Measurements from ENCODE around the gene TMEFF2. TPM values are rescaled to one million over a fixed set of nuclear protein-coding genes. Genes with fewer than 3 reads are reported as not detected.

TMEFF2 gene
- total RNA-seq, 1 donor = under 0.01 TPM

GRCh38 chr2:192067631-192068030 is 127.1 kb downstream of the TMEFF2 start:
- no peaks in the 10 kb centered on the region for H3K9me3 ChIP-seq (ENCODE audit: low read depth, low read length)
- H3K27me3 ChIP-seq (ENCODE audit: insufficient read depth, low read length) = no peaks in the 10 kb centered on the region
- no peak overlapping the region for H2AFZ ChIP-seq (ENCODE audit: low read length)
- H3K36me3 ChIP-seq (ENCODE audit: insufficient read depth, low read length) = no peaks in the 10 kb centered on the region
- H4K20me1 ChIP-seq (ENCODE audit: insufficient read depth, low read length) = no peaks in the 10 kb centered on the region
- no peaks in the 10 kb centered on the region for H3K79me2 ChIP-seq (ENCODE audit: insufficient read depth, low read length)
- no peak for TF ChIP-seq CTCF (IDR thresholded peaks at IDR 0.05; ENCODE audit: extremely low read depth, low read depth, low read length)
- no peak overlapping the region for H3K4me2 ChIP-seq (ENCODE audit: insufficient read depth, low read length)
- H3K4me3 ChIP-seq (ENCODE audit: insufficient read depth, low read length) = no peak overlapping the region
- no peak overlapping the region for H3K27ac ChIP-seq (ENCODE audit: low read depth, low read length)
- H3K4me1 ChIP-seq (ENCODE audit: insufficient read depth, low read length) = no peaks in the 10 kb centered on the region
- DNase-seq (ENCODE audit: insufficient read length, low spot score, missing footprints) = no peak

GRCh38 chr2:192064459-192064858 is 130.3 kb downstream of the TMEFF2 start:
- no peaks in the 10 kb centered on the region for H3K27me3 ChIP-seq (ENCODE audit: insufficient read depth, low read length)
- no peaks in the 10 kb centered on the region for H3K9me3 ChIP-seq (ENCODE audit: low read depth, low read length)
- no peak for DNase-seq (ENCODE audit: insufficient read length, low spot score, missing footprints)
- H3K4me1 ChIP-seq (ENCODE audit: insufficient read depth, low read length) = no peaks in the 10 kb centered on the region
- no peak for TF ChIP-seq CTCF (IDR thresholded peaks at IDR 0.05; ENCODE audit: extremely low read depth, low read depth, low read length)
- H3K27ac ChIP-seq (ENCODE audit: low read depth, low read length) = no peak overlapping the region
- no peaks in the 10 kb centered on the region for H3K36me3 ChIP-seq (ENCODE audit: insufficient read depth, low read length)
- no peak overlapping the region for H2AFZ ChIP-seq (ENCODE audit: low read length)
- no peaks in the 10 kb centered on the region for H4K20me1 ChIP-seq (ENCODE audit: insufficient read depth, low read length)
- no peaks in the 10 kb centered on the region for H3K79me2 ChIP-seq (ENCODE audit: insufficient read depth, low read length)
- H3K4me3 ChIP-seq (ENCODE audit: insufficient read depth, low read length) = no peak overlapping the region
- no peak overlapping the region for H3K4me2 ChIP-seq (ENCODE audit: insufficient read depth, low read length)

GRCh38 chr2:192060161-192060560 is 134.6 kb downstream of the TMEFF2 start:
- H2AFZ ChIP-seq (ENCODE audit: low read length) = peak overlapping the region; percentile 44
- H3K36me3 ChIP-seq (ENCODE audit: insufficient read depth, low read length) = no peaks in the 10 kb centered on the region
- no peaks in the 10 kb centered on the region for H3K79me2 ChIP-seq (ENCODE audit: insufficient read depth, low read length)
- no peak overlapping the region for H3K4me3 ChIP-seq (ENCODE audit: insufficient read depth, low read length)
- no peak overlapping the region for H3K27ac ChIP-seq (ENCODE audit: low read depth, low read length)
- H4K20me1 ChIP-seq (ENCODE audit: insufficient read depth, low read length) = no peaks in the 10 kb centered on the region
- DNase-seq (ENCODE audit: insufficient read length, low spot score, missing footprints) = no peak
- no peak overlapping the region for H3K4me2 ChIP-seq (ENCODE audit: insufficient read depth, low read length)
- no peaks in the 10 kb centered on the region for H3K9me3 ChIP-seq (ENCODE audit: low read depth, low read length)
- no peaks in the 10 kb centered on the region for H3K4me1 ChIP-seq (ENCODE audit: insufficient read depth, low read length)
- H3K27me3 ChIP-seq (ENCODE audit: insufficient read depth, low read length) = no peaks in the 10 kb centered on the region
- no peak for TF ChIP-seq CTCF (IDR thresholded peaks at IDR 0.05; ENCODE audit: extremely low read depth, low read depth, low read length)

- no peak overlapping the region for H2AFZ ChIP-seq (ENCODE audit: low read length)
- no peak for DNase-seq (ENCODE audit: insufficient read length, low spot score, missing footprints)
- H3K27ac ChIP-seq (ENCODE audit: low read depth, low read length) = no peak overlapping the region
- no peaks in the 10 kb centered on the region for H3K79me2 ChIP-seq (ENCODE audit: insufficient read depth, low read length)
- no peak overlapping the region for H3K4me2 ChIP-seq (ENCODE audit: insufficient read depth, low read length)
- H3K36me3 ChIP-seq (ENCODE audit: insufficient read depth, low read length) = no peaks in the 10 kb centered on the region
- TF ChIP-seq CTCF (IDR thresholded peaks at IDR 0.05; ENCODE audit: extremely low read depth, low read depth, low read length) = no peak
- no peaks in the 10 kb centered on the region for H4K20me1 ChIP-seq (ENCODE audit: insufficient read depth, low read length)
- H3K27me3 ChIP-seq (ENCODE audit: insufficient read depth, low read length) = no peaks in the 10 kb centered on the region
- H3K9me3 ChIP-seq (ENCODE audit: low read depth, low read length) = no peaks in the 10 kb centered on the region
- no peaks in the 10 kb centered on the region for H3K4me1 ChIP-seq (ENCODE audit: insufficient read depth, low read length)
- H3K4me3 ChIP-seq (ENCODE audit: insufficient read depth, low read length) = no peak overlapping the region
Observed at GRCh38 chr2:192059266-192059665, 135.5 kb downstream of the TMEFF2 start.

All from osteoblast (primary cell).